CD14-positive monocyte (primary cell): ENCODE data around the gene MANSC4. TPM values are rescaled to one million over a fixed set of nuclear protein-coding genes. Genes with fewer than 3 reads are reported as not detected.

Experiments
- DNase-seq, 3 donors: peaks; one replicate each; pipeline ENCODE4 v3.0.0-alpha.2; 2011 to 2022
- H2AFZ ChIP-seq: 2 replicates; pipeline ENCODE4 v1.6.0; 2012; ENCODE audit warnings: mild to moderate bottlenecking, low read depth, low read length, inconsistent platforms; ENCODE audit not compliant: insufficient read depth, poor library complexity, severe bottlenecking
- H3K27ac ChIP-seq, 2 donors: 1 replicate in 1 of 2; 2 replicates in 1 of 2; pipeline ENCODE4 v1.5.1; 2012 to 2013; ENCODE audit warnings: low read length in 2 of 2, control low read depth in 1 of 2, inconsistent platforms in 1 of 2, low read depth in 1 of 2, mild to moderate bottlenecking in 1 of 2
- H3K27me3 ChIP-seq, 2 donors: one replicate each; pipeline versions ENCODE4 v1.6.0 to v1.6.1; 2011 to 2013; ENCODE audit warnings: low read length in 2 of 2; ENCODE audit not compliant: control insufficient read depth in 2 of 2, insufficient read depth in 2 of 2
- H3K36me3 ChIP-seq, 2 donors: replicated peaks in 1 of 2; 1 replicate in 1 of 2; 2 replicates in 1 of 2; pipeline versions ENCODE4 v1.5.1 to v1.6.1; 2012 to 2013; ENCODE audit warnings: low read length in 2 of 2, control low read depth in 1 of 2, inconsistent platforms in 1 of 2, mild to moderate bottlenecking in 1 of 2; ENCODE audit not compliant: insufficient read depth in 2 of 2, control insufficient read depth in 1 of 2
- H3K4me1 ChIP-seq, 2 donors: 1 replicate in 1 of 2; 2 replicates in 1 of 2; pipeline versions ENCODE4 v1.5.1 to v1.6.1; 2012 to 2013; ENCODE audit warnings: low read length in 2 of 2, control low read depth in 1 of 2, inconsistent platforms in 1 of 2, mild to moderate bottlenecking in 1 of 2, moderate library complexity in 1 of 2; ENCODE audit not compliant: insufficient read depth in 2 of 2, control insufficient read depth in 1 of 2
- H3K4me2 ChIP-seq: replicated peaks from 2 replicates; pipeline ENCODE3; 2012; ENCODE audit warnings: low read length, moderate library complexity, mild to moderate bottlenecking; ENCODE audit not compliant: poor library complexity, severe bottlenecking; ENCODE audit errors: extremely low read depth
- H3K4me3 ChIP-seq, 3 experiments: fragments of 200-600 bp in 1 of 3; sonication (generic) in 1 of 3; replicated peaks in 1 of 3; 1 replicate in 2 of 3; 2 replicates in 1 of 3; pipeline ENCODE4 v1.5.1; 2011 to 2013; ENCODE audit warnings: low read length in 3 of 3, mild to moderate bottlenecking in 3 of 3, control low read depth in 2 of 3, low read depth in 2 of 3, inconsistent platforms in 1 of 3, moderate library complexity in 1 of 3
- H3K79me2 ChIP-seq: 2 replicates; pipeline ENCODE4 v1.6.0; 2012; ENCODE audit warnings: mild to moderate bottlenecking, control low read depth, inconsistent platforms, low read length, moderate library complexity; ENCODE audit not compliant: insufficient read depth
- H3K9ac ChIP-seq: 2 replicates; pipeline ENCODE4 v1.6.0; 2017; ENCODE audit warnings: low read length, mild to moderate bottlenecking; ENCODE audit not compliant: insufficient read depth, poor library complexity, severe bottlenecking
- H3K9me3 ChIP-seq, 2 donors: replicated peaks in 1 of 2; 1 replicate in 1 of 2; 2 replicates in 1 of 2; pipeline versions ENCODE4 v1.5.1 to v1.6.1; 2012 to 2013; ENCODE audit warnings: low read length in 2 of 2, control low read depth in 1 of 2; ENCODE audit not compliant: control insufficient read depth in 1 of 2, insufficient read depth in 1 of 2
- H4K20me1 ChIP-seq: 2 replicates; pipeline ENCODE4 v1.6.0; 2012; ENCODE audit warnings: mild to moderate bottlenecking, low read length, control low read depth, moderate library complexity; ENCODE audit not compliant: insufficient read depth
- H3K27ac Mint-ChIP-seq, 7 donors: one replicate each; pipeline ENCODE4 v1.8.0; 2020; ENCODE audit warnings: mild to moderate bottlenecking in 7 of 7, mixed read lengths in 7 of 7, moderate library complexity in 6 of 7, inconsistent platforms in 2 of 7
- H3K27me3 Mint-ChIP-seq, 3 donors: one replicate each; pipeline ENCODE4 v1.8.0; 2021 to 2022; ENCODE audit warnings: low read depth in 3 of 3, mild to moderate bottlenecking in 3 of 3, mixed read lengths in 3 of 3, moderate library complexity in 3 of 3, inconsistent platforms in 1 of 3
- H3K36me3 Mint-ChIP-seq, 2 donors: one replicate each; pipeline ENCODE4 v1.8.0; 2020; ENCODE audit warnings: mixed read lengths in 2 of 2, inconsistent platforms in 1 of 2, mild to moderate bottlenecking in 1 of 2
- H3K4me1 Mint-ChIP-seq: one replicate; pipeline ENCODE4 v1.8.0; 2020; ENCODE audit warnings: mild to moderate bottlenecking, mixed read lengths
- H3K4me3 Mint-ChIP-seq, 2 donors: one replicate each; pipeline ENCODE4 v1.8.0; 2020; ENCODE audit warnings: mild to moderate bottlenecking in 2 of 2, mixed read lengths in 2 of 2, moderate library complexity in 1 of 2
- H3K9me3 Mint-ChIP-seq, 7 donors: one replicate each; pipeline ENCODE4 v1.8.0; 2020 to 2022; ENCODE audit warnings: mixed read lengths in 7 of 7, mild to moderate bottlenecking in 6 of 7, moderate library complexity in 6 of 7, inconsistent platforms in 2 of 7
- whole genome bisulfite sequencing: methylation state at CpG from one replicate; pipeline ENCODE4 v1.1.5; 2013; ENCODE audit warnings: missing lambda C conversion rate; ENCODE audit not compliant: insufficient coverage; 5-methylcytosine and 5-hydroxymethylcytosine counted together
- intact Hi-C, 2 donors: fragments of 100-400 bp; cut with micrococcal nuclease; formaldehyde crosslinking; loops; one replicate each; pipeline versions ENCODE4 v1.15.0 to v1.15.1; 2023
- polyA plus RNA-seq, 3 donors: library from polyadenylated mRNA; depleted of rRNA in 1 of 3; unstranded in 2 of 3; stranded (reverse) in 1 of 3; fragments of 300-500 nt in 2 of 3; fragments of >200 nt in 1 of 3; fragmentation: Illumina TruSeq in 2 of 3; gene quantifications; 1 replicate in 2 of 3; 2 replicates in 1 of 3; pipeline ENCODE4 v1.2.3, GENCODE V29; 2012 to 2021
- TF ChIP-seq, protein P1 (sequence below): fragments of 200-600 bp; IDR thresholded peaks from one replicate; pipeline ENCODE4 v1.8.0; 2022; ENCODE audit warnings: antibody characterized with exemption, mild to moderate bottlenecking

Gene MANSC4
- polyA plus RNA-seq, 3 donors: not detected

- no peaks in the 10 kb centered on the region for H3K36me3 Mint-ChIP-seq
- Histone ChIP-seq H3K4me3 (no peak overlapping the region), H3K4me2 (peak overlapping the region; percentile 2), H3K9ac (no peak overlapping the region), H3K27me3 (no peaks in the 10 kb centered on the region), H4K20me1 (no peaks in the 10 kb centered on the region), H2AFZ (no peak overlapping the region), H3K4me1 (no peaks in the 10 kb centered on the region), H3K9me3 (no peaks in the 10 kb centered on the region), H3K79me2 (no peaks in the 10 kb centered on the region), H3K27ac (no peak overlapping the region), H3K36me3 (no peaks in the 10 kb centered on the region)
- no peak overlapping the region for H3K27ac Mint-ChIP-seq
- H3K4me3 Mint-ChIP-seq: no peak overlapping the region
- no peaks in the 10 kb centered on the region for H3K9me3 Mint-ChIP-seq
- WGBS: 0% methylated on average over 4 of the region's 7 CpGs
- DNase-seq: peak; percentile 6 to 54 (median 39)
- intact Hi-C loops: no loop called here
- peaks cover 3 to 12% (median 4%) of the 10 kb centered on the region in 3 donors for H3K27me3 Mint-ChIP-seq
- peaks cover 2% of the 10 kb centered on the region for H3K4me1 Mint-ChIP-seq
- TF ChIP-seq, protein P1, sequence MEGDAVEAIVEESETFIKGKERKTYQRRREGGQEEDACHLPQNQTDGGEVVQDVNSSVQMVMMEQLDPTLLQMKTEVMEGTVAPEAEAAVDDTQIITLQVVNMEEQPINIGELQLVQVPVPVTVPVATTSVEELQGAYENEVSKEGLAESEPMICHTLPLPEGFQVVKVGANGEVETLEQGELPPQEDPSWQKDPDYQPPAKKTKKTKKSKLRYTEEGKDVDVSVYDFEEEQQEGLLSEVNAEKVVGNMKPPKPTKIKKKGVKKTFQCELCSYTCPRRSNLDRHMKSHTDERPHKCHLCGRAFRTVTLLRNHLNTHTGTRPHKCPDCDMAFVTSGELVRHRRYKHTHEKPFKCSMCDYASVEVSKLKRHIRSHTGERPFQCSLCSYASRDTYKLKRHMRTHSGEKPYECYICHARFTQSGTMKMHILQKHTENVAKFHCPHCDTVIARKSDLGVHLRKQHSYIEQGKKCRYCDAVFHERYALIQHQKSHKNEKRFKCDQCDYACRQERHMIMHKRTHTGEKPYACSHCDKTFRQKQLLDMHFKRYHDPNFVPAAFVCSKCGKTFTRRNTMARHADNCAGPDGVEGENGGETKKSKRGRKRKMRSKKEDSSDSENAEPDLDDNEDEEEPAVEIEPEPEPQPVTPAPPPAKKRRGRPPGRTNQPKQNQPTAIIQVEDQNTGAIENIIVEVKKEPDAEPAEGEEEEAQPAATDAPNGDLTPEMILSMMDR: peak; percentile 87
Measured at GRCh38 chr12:27821259-27821973, 41.4 kb upstream of the MANSC4 start.

- no peak overlapping the region for H3K9ac ChIP-seq
- intact Hi-C loops: no loop called here
- Mint-ChIP-seq H3K9me3 (peaks cover 0 to 2% (median 0%) of the 10 kb centered on the region in 7 donors), H3K27ac (no peak overlapping the region), H3K27me3 (peaks cover 3 to 9% (median 4%) of the 10 kb centered on the region in 3 donors), H3K36me3 (no peaks in the 10 kb centered on the region), H3K4me1 (peaks cover 2% of the 10 kb centered on the region), H3K4me3 (no peak overlapping the region)
- no peaks in the 10 kb centered on the region for H3K36me3 ChIP-seq
- H3K9me3 ChIP-seq: no peaks in the 10 kb centered on the region
- H3K4me3 ChIP-seq: no peak overlapping the region
- no peaks in the 10 kb centered on the region for H4K20me1 ChIP-seq
- no CpG with 5 or more reads among the region's 5 CpGs for WGBS
- H3K27me3 ChIP-seq: no peaks in the 10 kb centered on the region
- H3K4me2 ChIP-seq: no peak overlapping the region
- H3K79me2 ChIP-seq: no peaks in the 10 kb centered on the region
- TF ChIP-seq, protein P1: no peak
- H2AFZ ChIP-seq: no peak overlapping the region
- no peak overlapping the region for H3K27ac ChIP-seq
- H3K4me1 ChIP-seq: no peaks in the 10 kb centered on the region
- no peak for DNase-seq
Measured at GRCh38 chr12:27820564-27820963, 40.5 kb upstream of the MANSC4 start.
